OCI-M2 (cell line): ENCODE results near the gene ACTR1A.
"Not testable (repeated sequence)": the region's sequence is repeated elsewhere in the genome, so short reads cannot be mapped to it uniquely, and the experiment has no call there.

ENCODE experiments used
- DNase-seq: peaks from one replicate; lab custom pipeline; 2025; ENCODE audit not compliant: unreplicated experiment; lab: John Stamatoyannopoulos, UW

ACTR1A gene

GRCh38 chr10:102502337-102503151 lies at the start of gene ACTR1A:
ACTR1A (minus strand) TSS chr10:102502712; CDS start chr10:102502647, 65 bp downstream.
- DNase-seq: peak; percentile 94

GRCh38 chr10:102550636-102551210 lies 48.2 kb upstream of the ACTR1A start:
- DNase-seq: no peak

- DNase-seq: no peak
Observed at GRCh38 chr10:102549549-102549948, 47.0 kb upstream of the ACTR1A start.

- no peak for DNase-seq
Observed at GRCh38 chr10:102546606-102547320, 44.3 kb upstream of the ACTR1A start.

GRCh38 chr10:102545997-102546396 lies 43.5 kb upstream of the ACTR1A start:
- no peak for DNase-seq

GRCh38 chr10:102545265-102545871 lies 42.9 kb upstream of the ACTR1A start:
- DNase-seq: no peak

- no peak for DNase-seq
Observed at GRCh38 chr10:102542800-102543418, 40.4 kb upstream of the ACTR1A start.

GRCh38 chr10:102540023-102540422 lies 37.5 kb upstream of the ACTR1A start:
- DNase-seq: no peak

GRCh38 chr10:102538811-102539210 lies 36.3 kb upstream of the ACTR1A start:
- no peak for DNase-seq

- DNase-seq: no peak
Observed at GRCh38 chr10:102537948-102538347, 35.4 kb upstream of the ACTR1A start.

GRCh38 chr10:102537367-102537766 lies 34.9 kb upstream of the ACTR1A start:
- DNase-seq: no peak

GRCh38 chr10:102535481-102536147 lies 33.1 kb upstream of the ACTR1A start:
- no peak for DNase-seq

- DNase-seq: not testable (repeated sequence)
Observed at GRCh38 chr10:102534966-102535365, 32.5 kb upstream of the ACTR1A start.

GRCh38 chr10:102534333-102534732 lies 31.8 kb upstream of the ACTR1A start:
- DNase-seq: no peak

GRCh38 chr10:102527546-102527945 lies 25.0 kb upstream of the ACTR1A start:
- DNase-seq: no peak

- DNase-seq: no peak
Observed at GRCh38 chr10:102524746-102525145, 22.2 kb upstream of the ACTR1A start.

GRCh38 chr10:102523250-102524029 lies 20.9 kb upstream of the ACTR1A start:
- no peak for DNase-seq

- DNase-seq: no peak
Observed at GRCh38 chr10:102522874-102523249, 20.4 kb upstream of the ACTR1A start.

- no peak for DNase-seq
Observed at GRCh38 chr10:102519246-102519825, 16.8 kb upstream of the ACTR1A start.
